ENCODE results near the gene PIGM. TPM values are rescaled to one million over a fixed set of nuclear protein-coding genes. Genes with fewer than 3 reads are reported as not detected.

Gene PIGM
- total RNA-seq, 3 donors from 2014 or later (not counting 1 experiment from before 2014, with no cell fraction given) = 3.8 to 5.1 (median 3.9) TPM

- peak in 1 of 2 donors; percentile 22 for DNase-seq
These were observed 40.3 kb downstream of the PIGM start for GRCh38 chr1:159991513-159991912.

GRCh38 chr1:159990005-159990404, 41.8 kb downstream of the PIGM start:
- Mint-ChIP-seq H3K27me3 (ENCODE audit: low read depth in 2 of 2) (peaks cover 18 to 22% of the 10 kb centered on the region in 2 donors), H3K4me3 (no peak overlapping the region), H3K9me3 (no peaks in the 10 kb centered on the region), H3K27ac (no peak overlapping the region), H3K4me1 (no peaks in the 10 kb centered on the region), H3K36me3 (no peaks in the 10 kb centered on the region)
- Histone ChIP-seq H3K36me3 (ENCODE audit: control insufficient read depth, insufficient read depth, low read length) (no peaks in the 10 kb centered on the region), H3K27me3 (ENCODE audit: control insufficient read depth, insufficient read depth, low read length) (peaks cover 4% of the 10 kb centered on the region), H3K9me3 (ENCODE audit: control insufficient read depth, insufficient read depth, low read length) (no peaks in the 10 kb centered on the region), H3K4me3 (ENCODE audit: low read length) (no peak overlapping the region), H3K27ac (ENCODE audit: low read length) (no peak overlapping the region), H3K4me1 (ENCODE audit: control insufficient read depth, insufficient read depth, low read length) (no peaks in the 10 kb centered on the region)
- TF ChIP-seq CTCF (IDR thresholded peaks at IDR 0.05) = no peak
- intact Hi-C loops (cut with micrococcal nuclease) = no loop called here
- no peak for DNase-seq
- 88% methylated on average over 4 of the region's 5 CpGs for WGBS (ENCODE audit: insufficient coverage)
- no peak for ATAC-seq

More at GRCh38 chr1:159991513-159991912, 40.3 kb downstream of the PIGM start:
- TF ChIP-seq CTCF (IDR thresholded peaks at IDR 0.05) = no peak
- peak in 1 of 3 donors; percentile 28 for ATAC-seq
- intact Hi-C loops (cut with micrococcal nuclease) = no loop called here
- H3K4me1 Mint-ChIP-seq = no peaks in the 10 kb centered on the region
- H3K4me3 ChIP-seq (ENCODE audit: low read length) = no peak overlapping the region
- H3K27me3 ChIP-seq (ENCODE audit: control insufficient read depth, insufficient read depth, low read length) = peaks cover 4% of the 10 kb centered on the region
- H3K36me3 Mint-ChIP-seq = no peaks in the 10 kb centered on the region
- no peaks in the 10 kb centered on the region for H3K9me3 ChIP-seq (ENCODE audit: control insufficient read depth, insufficient read depth, low read length)
- H3K9me3 Mint-ChIP-seq = no peaks in the 10 kb centered on the region
- no peaks in the 10 kb centered on the region for H3K36me3 ChIP-seq (ENCODE audit: control insufficient read depth, insufficient read depth, low read length)
- H3K27ac ChIP-seq (ENCODE audit: low read length) = no peak overlapping the region
- H3K27me3 Mint-ChIP-seq (ENCODE audit: low read depth in 2 of 2) = peaks cover 25 to 28% of the 10 kb centered on the region in 2 donors
- H3K4me1 ChIP-seq (ENCODE audit: control insufficient read depth, insufficient read depth, low read length) = no peaks in the 10 kb centered on the region
- WGBS (ENCODE audit: insufficient coverage) = 43% methylated on average over 4 of the region's 4 CpGs
- H3K27ac Mint-ChIP-seq = no peak overlapping the region
- no peak overlapping the region for H3K4me3 Mint-ChIP-seq

GRCh38 chr1:159989581-159989980, 42.2 kb downstream of the PIGM start:
- no peaks in the 10 kb centered on the region for H3K4me1 Mint-ChIP-seq
- Histone ChIP-seq H3K9me3 (ENCODE audit: control insufficient read depth, insufficient read depth, low read length) (no peaks in the 10 kb centered on the region), H3K4me1 (ENCODE audit: control insufficient read depth, insufficient read depth, low read length) (no peaks in the 10 kb centered on the region), H3K4me3 (ENCODE audit: low read length) (no peak overlapping the region), H3K36me3 (ENCODE audit: control insufficient read depth, insufficient read depth, low read length) (no peaks in the 10 kb centered on the region), H3K27me3 (ENCODE audit: control insufficient read depth, insufficient read depth, low read length) (peaks cover 4% of the 10 kb centered on the region), H3K27ac (ENCODE audit: low read length) (no peak overlapping the region)
- H3K9me3 Mint-ChIP-seq = no peaks in the 10 kb centered on the region
- WGBS (ENCODE audit: insufficient coverage) = 88% methylated on average over 3 of the region's 3 CpGs
- no peak for TF ChIP-seq CTCF (IDR thresholded peaks at IDR 0.05)
- DNase-seq (no peak), ATAC-seq (no peak)
- no peak overlapping the region for H3K4me3 Mint-ChIP-seq
- intact Hi-C loops (cut with micrococcal nuclease) = no loop called here
- peaks cover 15 to 25% of the 10 kb centered on the region in 2 donors for H3K27me3 Mint-ChIP-seq (ENCODE audit: low read depth in 2 of 2)
- no peak overlapping the region for H3K27ac Mint-ChIP-seq
- no peaks in the 10 kb centered on the region for H3K36me3 Mint-ChIP-seq

- Mint-ChIP-seq H3K9me3 (no peaks in the 10 kb centered on the region), H3K36me3 (no peaks in the 10 kb centered on the region), H3K27ac (no peak overlapping the region), H3K4me3 (no peak overlapping the region), H3K27me3 (ENCODE audit: low read depth in 2 of 2) (peaks cover 10 to 30% of the 10 kb centered on the region in 2 donors), H3K4me1 (no peaks in the 10 kb centered on the region)
- intact Hi-C loops (cut with micrococcal nuclease) = no loop called here
- no peaks in the 10 kb centered on the region for H3K36me3 ChIP-seq (ENCODE audit: control insufficient read depth, insufficient read depth, low read length)
- no peak for DNase-seq
- WGBS (ENCODE audit: insufficient coverage) = 70% methylated on average over 1 of the region's 1 CpG
- no peak overlapping the region for H3K4me3 ChIP-seq (ENCODE audit: low read length)
- ATAC-seq = no peak
- H3K27ac ChIP-seq (ENCODE audit: low read length) = no peak overlapping the region
- peaks cover 4% of the 10 kb centered on the region for H3K27me3 ChIP-seq (ENCODE audit: control insufficient read depth, insufficient read depth, low read length)
- no peaks in the 10 kb centered on the region for H3K9me3 ChIP-seq (ENCODE audit: control insufficient read depth, insufficient read depth, low read length)
- H3K4me1 ChIP-seq (ENCODE audit: control insufficient read depth, insufficient read depth, low read length) = no peaks in the 10 kb centered on the region
- no peak for TF ChIP-seq CTCF (IDR thresholded peaks at IDR 0.05)
These were observed 43.8 kb downstream of the PIGM start for GRCh38 chr1:159988006-159988405.
